ENCODE results near the gene CALML5.

The CALML5 gene

GRCh38 chr10:5545778-5546710, 46.7 kb upstream of the CALML5 start:
- H3K9ac ChIP-seq: no peak overlapping the region
- no peaks in the 10 kb centered on the region for H3K36me3 ChIP-seq (ENCODE audit: control insufficient read depth, insufficient read depth, low read length)
- no peaks in the 10 kb centered on the region for H3K79me2 ChIP-seq
- no peaks in the 10 kb centered on the region for H3K4me1 ChIP-seq
- H3K4me3 ChIP-seq (ENCODE audit: low read depth, low read length): no peak overlapping the region
- H3K27ac ChIP-seq: no peak overlapping the region
- no peak for TF ChIP-seq CTCF (IDR thresholded peaks at IDR 0.05)
- no peak overlapping the region for H2AFZ ChIP-seq
- H3K9me3 ChIP-seq (ENCODE audit: control insufficient read depth, low read length): no peaks in the 10 kb centered on the region
- H3K4me2 ChIP-seq (ENCODE audit: low read length): no peak overlapping the region
- H3K27me3 ChIP-seq (ENCODE audit: control insufficient read depth, insufficient read depth, low read length): no peaks in the 10 kb centered on the region

GRCh38 chr10:5545426-5545777, 46.0 kb upstream of the CALML5 start:
- no peak overlapping the region for H3K27ac ChIP-seq
- no peaks in the 10 kb centered on the region for H3K27me3 ChIP-seq (ENCODE audit: control insufficient read depth, insufficient read depth, low read length)
- no peak overlapping the region for H3K4me3 ChIP-seq (ENCODE audit: low read depth, low read length)

GRCh38 chr10:5545011-5545410, 45.6 kb upstream of the CALML5 start:
- no peak for TF ChIP-seq CTCF (IDR thresholded peaks at IDR 0.05)
- H3K79me2 ChIP-seq: no peaks in the 10 kb centered on the region
- no peak overlapping the region for H3K4me3 ChIP-seq (ENCODE audit: low read depth, low read length)
- no peaks in the 10 kb centered on the region for H3K36me3 ChIP-seq (ENCODE audit: control insufficient read depth, insufficient read depth, low read length)
- H3K9me3 ChIP-seq (ENCODE audit: control insufficient read depth, low read length): no peaks in the 10 kb centered on the region
- no peak overlapping the region for H2AFZ ChIP-seq
- H3K9ac ChIP-seq: no peak overlapping the region
- no peak overlapping the region for H3K27ac ChIP-seq
- H3K4me2 ChIP-seq (ENCODE audit: low read length): no peak overlapping the region
- H3K4me1 ChIP-seq: no peaks in the 10 kb centered on the region
- no peaks in the 10 kb centered on the region for H3K27me3 ChIP-seq (ENCODE audit: control insufficient read depth, insufficient read depth, low read length)

More at GRCh38 chr10:5545426-5545777, 46.0 kb upstream of the CALML5 start:
- TF ChIP-seq CTCF (IDR thresholded peaks at IDR 0.05): no peak
- Histone ChIP-seq H3K36me3 (ENCODE audit: control insufficient read depth, insufficient read depth, low read length) (no peaks in the 10 kb centered on the region), H3K9ac (no peak overlapping the region), H3K9me3 (ENCODE audit: control insufficient read depth, low read length) (no peaks in the 10 kb centered on the region), H3K4me2 (ENCODE audit: low read length) (no peak overlapping the region), H2AFZ (no peak overlapping the region), H3K79me2 (no peaks in the 10 kb centered on the region), H3K4me1 (no peaks in the 10 kb centered on the region)

- no peak for TF ChIP-seq CTCF (IDR thresholded peaks at IDR 0.05)
Measured at GRCh38 chr10:5544216-5544805, 44.9 kb upstream of the CALML5 start.

More at GRCh38 chr10:5544216-5544805, 44.9 kb upstream of the CALML5 start:
- Histone ChIP-seq H3K79me2 (no peaks in the 10 kb centered on the region), H2AFZ (no peak overlapping the region), H3K4me2 (ENCODE audit: low read length) (no peak overlapping the region), H3K4me1 (no peaks in the 10 kb centered on the region), H3K9ac (no peak overlapping the region), H3K4me3 (ENCODE audit: low read depth, low read length) (no peak overlapping the region), H3K9me3 (ENCODE audit: control insufficient read depth, low read length) (no peaks in the 10 kb centered on the region), H3K36me3 (ENCODE audit: control insufficient read depth, insufficient read depth, low read length) (no peaks in the 10 kb centered on the region), H3K27ac (no peak overlapping the region), H3K27me3 (ENCODE audit: control insufficient read depth, insufficient read depth, low read length) (no peaks in the 10 kb centered on the region)
